ENCODE results near the gene SAMD9. TPM values are rescaled to one million over a fixed set of nuclear protein-coding genes. Genes with fewer than 3 reads are reported as not detected.

SAMD9 gene
- total and polyA plus RNA-seq, 2 donors (not counting 3 experiments of a cell fraction or from before 2014, with no cell fraction given), result 0.92 to 6.8 TPM

- TF ChIP-seq JUN (IDR thresholded peaks at IDR 0.05; ENCODE audit: borderline replicate concordance, insufficient read depth, insufficient read length, low read depth), result no peak
- no peak for TF ChIP-seq POLR2A (IDR thresholded peaks at IDR 0.05; ENCODE audit: low read depth, low read length)
- no peak for TF ChIP-seq CTCF (IDR thresholded peaks at IDR 0.05; ENCODE audit: extremely low read depth in 1 of 2, insufficient read depth in 1 of 2, low read depth in 1 of 2, low read length in 2 of 2)
- no peak for TF ChIP-seq POLR2AphosphoS5 (IDR thresholded peaks at IDR 0.05; ENCODE audit: insufficient read depth, low read depth, low read length)
- TF ChIP-seq FOS (IDR thresholded peaks at IDR 0.05; ENCODE audit: borderline replicate concordance, insufficient read depth, low read length), result no peak
- FAIRE-seq, result no peak
- no peak for DNase-seq (ENCODE audit: low read depth, low spot score)
- Histone ChIP-seq H3K4me1 (ENCODE audit: control insufficient read depth, extremely low read depth, insufficient read depth, low read length) (no peaks in the 10 kb centered on the region), H4K20me1 (replicated peaks; ENCODE audit: control insufficient read depth, extremely low read depth, insufficient read depth, low read length) (no peaks in the 10 kb centered on the region), H3K9ac (replicated peaks; ENCODE audit: extremely low read depth, insufficient read depth, low read length) (no peak overlapping the region), H3K4me2 (ENCODE audit: insufficient read depth, low read length) (no peak overlapping the region), H3K27ac (ENCODE audit: insufficient read depth, low read depth, low read length) (no peak overlapping the region), H3K4me3 (replicated peaks in 1 of 3; ENCODE audit: insufficient read depth in 1 of 3, low read depth in 1 of 3, low read length in 3 of 3) (no peak overlapping the region), H3K27me3 (ENCODE audit: control insufficient read depth in 2 of 2, insufficient read depth in 2 of 2, low read length in 2 of 2) (no peaks in the 10 kb centered on the region), H3K79me2 (ENCODE audit: control insufficient read depth, insufficient read depth, low read length) (no peaks in the 10 kb centered on the region), H3K9me3 (replicated peaks; ENCODE audit: control insufficient read depth, insufficient read depth, low read length) (no peaks in the 10 kb centered on the region), H3K9me1 (replicated peaks; ENCODE audit: control insufficient read depth, extremely low read depth, insufficient read depth, low read length) (no peaks in the 10 kb centered on the region), H2AFZ (ENCODE audit: low read depth, low read length) (no peak overlapping the region), H3K36me3 (ENCODE audit: control insufficient read depth in 2 of 2, extremely low read depth in 1 of 2, insufficient read depth in 2 of 2, low read length in 2 of 2) (no peaks in the 10 kb centered on the region)
- dilution Hi-C loops (cut with MboI; ENCODE audit: extremely low pct_ligation_motif_present, low sequenced_read_pairs), result no loop called here
- intact Hi-C loops (cut with micrococcal nuclease), result no loop called here
- no TSS peak for BruUV-seq (replicated peaks)
- ChIA-PET POLR2A (interaction anchor here (0.7 kb wide), 1 partner anchor 447 kb away, joined by 4 read pairs; no protein-coding TSS in a partner anchor), CTCF (no interaction called here)
Measured at GRCh38 chr7:93156884-93157283, 39.1 kb upstream of the SAMD9 start.

GRCh38 chr7:93150200-93150835 is 32.5 kb upstream of the SAMD9 start:
- FAIRE-seq (no peak), DNase-seq (ENCODE audit: low read depth, low spot score) (no peak)
- intact Hi-C loops (cut with micrococcal nuclease), result no loop called here
- H3K4me2 ChIP-seq (ENCODE audit: insufficient read depth, low read length), result no peak overlapping the region
- CTCF ChIA-PET, result interaction anchor here (1.6 kb wide), 1 partner anchor 54 kb away, joined by 3 read pairs; no protein-coding TSS in a partner anchor
- no peaks in the 10 kb centered on the region for H3K79me2 ChIP-seq (ENCODE audit: control insufficient read depth, insufficient read depth, low read length)
- dilution Hi-C loops (cut with MboI; ENCODE audit: extremely low pct_ligation_motif_present, low sequenced_read_pairs), result no loop called here
- no peaks in the 10 kb centered on the region for H3K36me3 ChIP-seq (ENCODE audit: control insufficient read depth in 2 of 2, extremely low read depth in 1 of 2, insufficient read depth in 2 of 2, low read length in 2 of 2)
- no peaks in the 10 kb centered on the region for H3K27me3 ChIP-seq (ENCODE audit: control insufficient read depth in 2 of 2, insufficient read depth in 2 of 2, low read length in 2 of 2)
- H2AFZ ChIP-seq (ENCODE audit: low read depth, low read length), result no peak overlapping the region
- BruUV-seq (replicated peaks), result no TSS peak
- POLR2A ChIA-PET, result no interaction called here
- no peak overlapping the region for H3K27ac ChIP-seq (ENCODE audit: insufficient read depth, low read depth, low read length)
- no peak overlapping the region for H3K4me3 ChIP-seq (replicated peaks in 1 of 3; ENCODE audit: insufficient read depth in 1 of 3, low read depth in 1 of 3, low read length in 3 of 3)
- H4K20me1 ChIP-seq (replicated peaks; ENCODE audit: control insufficient read depth, extremely low read depth, insufficient read depth, low read length), result no peaks in the 10 kb centered on the region
- no peaks in the 10 kb centered on the region for H3K9me3 ChIP-seq (replicated peaks; ENCODE audit: control insufficient read depth, insufficient read depth, low read length)
- H3K9ac ChIP-seq (replicated peaks; ENCODE audit: extremely low read depth, insufficient read depth, low read length), result no peak overlapping the region
- TF ChIP-seq FOS (IDR thresholded peaks at IDR 0.05; ENCODE audit: borderline replicate concordance, insufficient read depth, low read length) (peak; percentile 40), MYC (IDR thresholded peaks at IDR 0.05; ENCODE audit: low read depth, low read length) (no peak)
- no peaks in the 10 kb centered on the region for H3K9me1 ChIP-seq (replicated peaks; ENCODE audit: control insufficient read depth, extremely low read depth, insufficient read depth, low read length)
- peaks cover 20% of the 10 kb centered on the region for H3K4me1 ChIP-seq (ENCODE audit: control insufficient read depth, extremely low read depth, insufficient read depth, low read length)
